Measurements from ENCODE around the gene NUP210. TPM values are rescaled to one million over a fixed set of nuclear protein-coding genes. Genes with fewer than 3 reads are reported as not detected.

The NUP210 gene
- total and polyA plus RNA-seq, 2 of the 13 experiments (the other 11 are each of a cell fraction or from before 2014, with no cell fraction given) = 31.6 to 35.2 TPM

DNA sequence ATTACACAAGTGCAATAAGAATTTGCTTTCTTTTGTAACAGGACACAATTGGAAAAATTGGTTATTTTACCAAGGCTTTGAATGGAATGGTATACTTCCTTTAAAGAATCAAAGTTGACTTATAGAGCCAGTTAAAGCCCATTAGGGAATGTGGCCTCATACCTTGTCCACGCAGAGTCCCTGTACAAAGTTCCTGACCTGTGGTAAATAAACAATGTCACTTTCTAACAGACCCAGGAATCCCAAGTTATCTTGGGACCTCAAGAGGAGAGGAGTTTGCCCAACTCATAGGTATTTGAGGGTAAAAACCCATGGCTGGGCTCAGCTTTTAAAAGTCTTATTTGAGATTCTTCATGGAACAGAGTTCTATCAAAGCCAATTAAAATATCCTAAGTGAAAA is 12.0 kb upstream of the NUP210 start (continued):
- TF ChIP-seq RNF219 (CRISPR knock-in tag; IDR thresholded peaks at IDR 0.05) (no peak), ZNF44 (CRISPR knock-in tag; IDR thresholded peaks at IDR 0.05) (no peak), ATF5 (CRISPR knock-in tag; IDR thresholded peaks at IDR 0.05; ENCODE audit: low read depth) (no peak), NR2F2 (IDR thresholded peaks at IDR 0.05; ENCODE audit: borderline replicate concordance, low read depth) (peak; percentile 56; the same call in 1 of the 2 replicates), SOX13 (IDR thresholded peaks at IDR 0.05) (no peak), SOX13 (CRISPR knock-in tag; conservative IDR thresholded peaks at IDR 0.05 in 1 of 2, IDR thresholded peaks at IDR 0.05 in 1 of 2) (0 out of 4 replicates have a peak, but pooled peaks of 1 of the 2 experiments have one; percentile 17), NR2F6 (IDR thresholded peaks at IDR 0.05) (peak; percentile 70), NR2F6 (CRISPR knock-in tag; IDR thresholded peaks at IDR 0.05) (peak; percentile 75), NBN (conservative IDR thresholded peaks at IDR 0.05) (no peak), HOXD1 (CRISPR knock-in tag; IDR thresholded peaks at IDR 0.05) (no peak), NCOA2 (CRISPR knock-in tag; IDR thresholded peaks at IDR 0.05) (0 out of 2 replicates have a peak, but pooled peaks have one; percentile 20), ZNF180 (CRISPR knock-in tag; IDR thresholded peaks at IDR 0.05; ENCODE audit: borderline replicate concordance, low read depth) (no peak), SSRP1 (CRISPR knock-in tag; IDR thresholded peaks at IDR 0.05) (no peak), TCF12 (IDR thresholded peaks at IDR 0.05) (no peak), TCF12 (CRISPR knock-in tag; IDR thresholded peaks at IDR 0.05) (no peak), KDM1A (CRISPR knock-in tag; IDR thresholded peaks at IDR 0.05) (no peak), ZNF329 (CRISPR knock-in tag; IDR thresholded peaks at IDR 0.05; ENCODE audit: low read depth) (no peak), SAP130 (CRISPR knock-in tag; IDR thresholded peaks at IDR 0.05; ENCODE audit: low read depth) (peak; percentile 40), EED (CRISPR knock-in tag; IDR thresholded peaks at IDR 0.05) (no peak), KAT8 (CRISPR knock-in tag; IDR thresholded peaks at IDR 0.05) (no peak), TEAD3 (CRISPR knock-in tag; optimal IDR thresholded peaks at IDR 0.05; ENCODE audit: borderline replicate concordance) (peak; percentile 81), NCOR1 (IDR thresholded peaks at IDR 0.05; ENCODE audit: borderline replicate concordance, low read length) (0 out of 2 replicates have a peak, but pooled peaks have one; percentile 31), ZNF746 (CRISPR knock-in tag; IDR thresholded peaks at IDR 0.05) (no peak), CTCF (CRISPR knock-in tag; IDR thresholded peaks at IDR 0.05) (no peak), DR1 (CRISPR knock-in tag; IDR thresholded peaks at IDR 0.05) (no peak), ZSCAN29 (CRISPR knock-in tag; conservative IDR thresholded peaks at IDR 0.05) (no peak), HDAC2 (CRISPR knock-in tag; IDR thresholded peaks at IDR 0.05) (peak; percentile 21; the same call in 1 of the 2 replicates)
- TF ChIP-seq, protein P1, sequence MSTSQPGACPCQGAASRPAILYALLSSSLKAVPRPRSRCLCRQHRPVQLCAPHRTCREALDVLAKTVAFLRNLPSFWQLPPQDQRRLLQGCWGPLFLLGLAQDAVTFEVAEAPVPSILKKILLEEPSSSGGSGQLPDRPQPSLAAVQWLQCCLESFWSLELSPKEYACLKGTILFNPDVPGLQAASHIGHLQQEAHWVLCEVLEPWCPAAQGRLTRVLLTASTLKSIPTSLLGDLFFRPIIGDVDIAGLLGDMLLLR (CRISPR knock-in tag; IDR thresholded peaks at IDR 0.05) = no peak
- TF ChIP-seq, protein P2, sequence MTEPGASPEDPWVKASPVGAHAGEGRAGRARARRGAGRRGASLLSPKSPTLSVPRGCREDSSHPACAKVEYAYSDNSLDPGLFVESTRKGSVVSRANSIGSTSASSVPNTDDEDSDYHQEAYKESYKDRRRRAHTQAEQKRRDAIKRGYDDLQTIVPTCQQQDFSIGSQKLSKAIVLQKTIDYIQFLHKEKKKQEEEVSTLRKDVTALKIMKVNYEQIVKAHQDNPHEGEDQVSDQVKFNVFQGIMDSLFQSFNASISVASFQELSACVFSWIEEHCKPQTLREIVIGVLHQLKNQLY (CRISPR knock-in tag; IDR thresholded peaks at IDR 0.05) = peak; percentile 83

Data from HepG2 (cell line).